ENCODE measurements around the gene OCA2. TPM values are rescaled to one million over a fixed set of nuclear protein-coding genes. Genes with fewer than 3 reads are reported as not detected.

Gene OCA2
- total and polyA plus RNA-seq, 2 of the 8 experiments (the other 6 are each of a cell fraction or from before 2014, with no cell fraction given), result 0.20 TPM

GRCh38 chr15:28021281-28022039 lies 77.7 kb downstream of the OCA2 start:
- FAIRE-seq, result peak; percentile 88
- Histone ChIP-seq H3K36me3 (ENCODE audit: control insufficient read depth in 2 of 4, insufficient read depth in 4 of 4, low read length in 3 of 4) (no peaks in the 10 kb centered on the region), H3K56ac (replicated peaks; ENCODE audit: insufficient read length, low read depth, low read length) (no peak overlapping the region), H3K4me1 (replicated peaks in 1 of 4; ENCODE audit: control insufficient read depth in 3 of 4, insufficient read depth in 4 of 4, low read length in 3 of 4) (peaks cover 0 to 15% (median 7%) of the 10 kb centered on the region in 4 experiments; a peak in 6 of 7 replicates), H2BK20ac (ENCODE audit: low read length) (no peak overlapping the region), H2BK120ac (replicated peaks; ENCODE audit: low read depth, low read length) (no peak overlapping the region), H2AK5ac (ENCODE audit: low read depth, low read length) (no peak overlapping the region), H2BK5ac (ENCODE audit: low read depth, low read length) (no peak overlapping the region), H4K91ac (replicated peaks; ENCODE audit: insufficient read length, low read length) (no peak overlapping the region), H3K23me2 (ENCODE audit: low read depth, low read length) (no peaks in the 10 kb centered on the region), H3K79me2 (ENCODE audit: control insufficient read depth in 1 of 2, insufficient read depth in 2 of 2, low read length in 2 of 2) (no peaks in the 10 kb centered on the region), H3K14ac (ENCODE audit: insufficient read length) (no peak overlapping the region), H3K18ac (ENCODE audit: extremely low read depth, low read length) (no peak overlapping the region), H2AFZ (ENCODE audit: low read length) (no peak overlapping the region), H3K9me3 (ENCODE audit: insufficient read depth in 2 of 2, low read depth in 1 of 2, low read length in 1 of 2) (no peaks in the 10 kb centered on the region), H3K23ac (ENCODE audit: insufficient read length) (no peak overlapping the region), H3K4me2 (ENCODE audit: insufficient read depth in 1 of 2, low read depth in 2 of 2, low read length in 2 of 2) (no peak overlapping the region), H3K79me1 (ENCODE audit: low read depth, low read length) (no peaks in the 10 kb centered on the region), H3K27ac (ENCODE audit: low read depth, low read length) (no peak overlapping the region), H3K27me3 (replicated peaks in 1 of 4; ENCODE audit: control insufficient read depth in 3 of 4, extremely low read depth in 1 of 4, insufficient read depth in 3 of 4, low read length in 3 of 4) (no peaks in the 10 kb centered on the region; a peak in 1 of 7 replicates), H2BK12ac (ENCODE audit: low read depth, low read length) (no peak overlapping the region), H3K4ac (replicated peaks; ENCODE audit: insufficient read length, low read depth, low read length) (no peak overlapping the region), H4K8ac (ENCODE audit: extremely low read depth, insufficient read depth, low read length) (no peak overlapping the region), H3K9ac (replicated peaks in 1 of 4; ENCODE audit: extremely low read depth in 1 of 4, low read depth in 3 of 4, low read length in 3 of 4) (no peak overlapping the region; a peak in 2 of 7 replicates), H3K4me3 (ENCODE audit: extremely low read depth in 1 of 4, insufficient read depth in 2 of 4, low read depth in 3 of 4, low read length in 4 of 4) (no peak overlapping the region; a peak in 1 of 8 replicates), H2BK15ac (ENCODE audit: low read length) (no peak overlapping the region), H4K20me1 (replicated peaks in 1 of 2; ENCODE audit: control insufficient read depth in 1 of 2, insufficient read depth in 2 of 2, low read length in 2 of 2) (no peaks in the 10 kb centered on the region), H4K5ac (ENCODE audit: insufficient read length, low read depth, low read length) (no peak overlapping the region)
- CTCF ChIA-PET (ENCODE audit: partially characterized antibody), result interaction anchor here (0.6 to 6.0 kb wide), 38 partner anchors 8 to 907 kb away, joined by 3 to 53 read pairs (median 4); partner anchors contain the start of gene OCA2
- DNase-seq (ENCODE audit: low read depth in 1 of 2, low spot score in 2 of 2), result peak; percentile 44 to 73
- 65% methylated on average over 15 of the region's 17 CpGs; no CpG with 5 or more reads in 1 of the 2 experiments for WGBS, 2 experiments (ENCODE audit: extremely low coverage in 1 of 2, insufficient coverage in 1 of 2, insufficient read length in 1 of 2, insufficient replicate concordance in 2 of 2, low coverage in 1 of 2, low lambda C conversion rate in 2 of 2, missing lambda C conversion rate in 1 of 2)
- POLR2A ChIA-PET (ENCODE audit: partially characterized antibody), result interaction anchor here (1.0 kb wide), 1 partner anchor 10 kb away, joined by 3 read pairs; no protein-coding TSS in a partner anchor
- TF ChIP-seq GTF2F1 (IDR thresholded peaks at IDR 0.05; ENCODE audit: borderline replicate concordance, low read depth, low read length), result no peak
- TF ChIP-seq SIN3A (conservative IDR thresholded peaks at IDR 0.05 in 1 of 2, IDR thresholded peaks at IDR 0.05 in 1 of 2; ENCODE audit: low read depth in 1 of 2, low read length in 2 of 2), result 0 out of 4 replicates have a peak, but pooled peaks of 1 of the 2 experiments have one; percentile 29
- TF ChIP-seq YY1 (IDR thresholded peaks at IDR 0.05; ENCODE audit: low read depth, low read length), result peak; percentile 69; the same call in 1 of the 2 replicates
- TF ChIP-seq TEAD4 (IDR thresholded peaks at IDR 0.05; ENCODE audit: low read depth, low read length), result peak; percentile 86
- peak; percentile 54 to 68 for TF ChIP-seq RAD21 (IDR thresholded peaks at IDR 0.05 in 1 of 2, conservative IDR thresholded peaks at IDR 0.05 in 1 of 2; ENCODE audit: low read depth in 2 of 2, low read length in 2 of 2)
- no peak for TF ChIP-seq JUND (IDR thresholded peaks at IDR 0.05; ENCODE audit: low read length)
- TF ChIP-seq USF2 (IDR thresholded peaks at IDR 0.05; ENCODE audit: low read length), result no peak

Measured in H1 (cell line).